Mesenchymal stem cell (in vitro differentiated cells and primary cell): Measurements from ENCODE around the gene TUBA8.

ENCODE experiments used
- DNase-seq: peaks from one replicate; pipeline ENCODE4 v3.0.0-alpha.2; 2013
- H2AFZ ChIP-seq: one replicate; pipeline ENCODE4 v1.6.1; 2013; ENCODE audit warnings: low read depth, mild to moderate bottlenecking, control low read depth, inconsistent platforms, low read length, moderate library complexity
- H2AK5ac ChIP-seq: 2 replicates; pipeline ENCODE4 v1.6.1; 2013; ENCODE audit warnings: low read length, moderate library complexity, mild to moderate bottlenecking, inconsistent platforms; ENCODE audit not compliant: severe bottlenecking
- H2BK120ac ChIP-seq: one replicate; pipeline ENCODE4 v1.6.1; 2013; ENCODE audit warnings: low read depth, mild to moderate bottlenecking, inconsistent platforms, low read length, moderate library complexity
- H2BK12ac ChIP-seq, 2 experiments: one replicate each; pipeline ENCODE4 v1.6.1; 2013; ENCODE audit warnings: inconsistent platforms in 2 of 2, low read length in 2 of 2, mild to moderate bottlenecking in 2 of 2, moderate library complexity in 2 of 2, control low read depth in 1 of 2
- H2BK15ac ChIP-seq: one replicate; pipeline ENCODE4 v1.6.1; 2013; ENCODE audit warnings: mild to moderate bottlenecking, low read depth, inconsistent platforms; ENCODE audit not compliant: poor library complexity, severe bottlenecking
- H2BK5ac ChIP-seq: 2 replicates; pipeline ENCODE4 v1.6.1; 2013; ENCODE audit warnings: low read depth, mild to moderate bottlenecking, low read length, control low read depth, inconsistent platforms; ENCODE audit not compliant: poor library complexity, severe bottlenecking
- H3K14ac ChIP-seq, 2 experiments: one replicate each; pipeline ENCODE4 v1.6.1; 2013; ENCODE audit warnings: inconsistent platforms in 2 of 2, low read length in 2 of 2, control low read depth in 1 of 2, mild to moderate bottlenecking in 1 of 2, moderate library complexity in 1 of 2
- H3K18ac ChIP-seq, 2 experiments: one replicate each; pipeline ENCODE4 v1.6.1; 2013; ENCODE audit warnings: inconsistent platforms in 2 of 2, low read length in 2 of 2, control low read depth in 1 of 2, low read depth in 1 of 2, mild to moderate bottlenecking in 1 of 2
- H3K23ac ChIP-seq, 2 experiments: one replicate each; pipeline ENCODE4 v1.6.1; 2013; ENCODE audit warnings: inconsistent platforms in 2 of 2, low read length in 2 of 2, mild to moderate bottlenecking in 2 of 2, moderate library complexity in 2 of 2, control low read depth in 1 of 2
- H3K27ac ChIP-seq: 2 replicates; pipeline ENCODE4 v1.5.1; 2013; ENCODE audit warnings: mild to moderate bottlenecking, moderate library complexity, low read length, control low read depth, inconsistent platforms; ENCODE audit not compliant: poor library complexity, severe bottlenecking
- H3K27me3 ChIP-seq, 2 experiments: 2 replicates each; pipeline versions ENCODE4 v1.6.1 to v1.7.0; 2013; ENCODE audit warnings: low read length in 2 of 2, mild to moderate bottlenecking in 2 of 2, moderate library complexity in 2 of 2, control low read depth in 1 of 2, inconsistent platforms in 1 of 2; ENCODE audit not compliant: control insufficient read depth in 1 of 2, insufficient read depth in 1 of 2
- H3K36me3 ChIP-seq, 2 experiments: 2 replicates each; pipeline versions ENCODE4 v1.6.1 to v1.7.0; 2013; ENCODE audit warnings: low read length in 2 of 2, control low read depth in 1 of 2, inconsistent platforms in 1 of 2, low read depth in 1 of 2, mild to moderate bottlenecking in 1 of 2; ENCODE audit not compliant: insufficient read depth in 2 of 2, control insufficient read depth in 1 of 2
- H3K4ac ChIP-seq, 2 experiments: one replicate each; pipeline ENCODE4 v1.6.1; 2013; ENCODE audit warnings: inconsistent platforms in 2 of 2, low read length in 2 of 2, mild to moderate bottlenecking in 2 of 2, moderate library complexity in 2 of 2, control low read depth in 1 of 2, low read depth in 1 of 2
- H3K4me1 ChIP-seq: 2 replicates; pipeline ENCODE4 v1.6.1; 2013; ENCODE audit warnings: low read depth, low read length, control low read depth; ENCODE audit not compliant: control insufficient read depth, insufficient read depth
- H3K4me2 ChIP-seq: 2 replicates; pipeline ENCODE4 v1.6.1; 2013; ENCODE audit warnings: low read length, mild to moderate bottlenecking, inconsistent platforms; ENCODE audit not compliant: poor library complexity, severe bottlenecking
- H3K4me3 ChIP-seq, 2 experiments: 2 replicates each; pipeline versions ENCODE4 v1.5.1 to v1.7.0; 2013; ENCODE audit warnings: low read length in 2 of 2, mild to moderate bottlenecking in 2 of 2, control low read depth in 1 of 2, low read depth in 1 of 2; ENCODE audit not compliant: insufficient read depth in 1 of 2
- H3K79me1 ChIP-seq: replicated peaks from 2 replicates; pipeline ENCODE4 v1.6.1; 2013; ENCODE audit warnings: mild to moderate bottlenecking, control low read depth, low read length, inconsistent platforms; ENCODE audit not compliant: poor library complexity, severe bottlenecking
- H3K9ac ChIP-seq: 2 replicates; pipeline ENCODE4 v1.7.0; 2013; ENCODE audit warnings: mild to moderate bottlenecking, low read length, moderate library complexity
- H3K9me3 ChIP-seq: 2 replicates; pipeline ENCODE4 v1.7.0; 2013; ENCODE audit warnings: mild to moderate bottlenecking, low read length; ENCODE audit not compliant: control insufficient read depth
- H4K8ac ChIP-seq: one replicate; pipeline ENCODE4 v1.6.1; 2013; ENCODE audit warnings: inconsistent platforms, mild to moderate bottlenecking, low read length, moderate library complexity
- H4K91ac ChIP-seq: one replicate; pipeline ENCODE4 v1.6.1; 2013; ENCODE audit warnings: mild to moderate bottlenecking, low read length, inconsistent platforms
- WGBS: methylation state at CpG from one replicate; pipeline ENCODE4 v1.1.7; 2013; ENCODE audit warnings: mixed read lengths; 5-methylcytosine and 5-hydroxymethylcytosine counted together

The TUBA8 gene

DNA sequence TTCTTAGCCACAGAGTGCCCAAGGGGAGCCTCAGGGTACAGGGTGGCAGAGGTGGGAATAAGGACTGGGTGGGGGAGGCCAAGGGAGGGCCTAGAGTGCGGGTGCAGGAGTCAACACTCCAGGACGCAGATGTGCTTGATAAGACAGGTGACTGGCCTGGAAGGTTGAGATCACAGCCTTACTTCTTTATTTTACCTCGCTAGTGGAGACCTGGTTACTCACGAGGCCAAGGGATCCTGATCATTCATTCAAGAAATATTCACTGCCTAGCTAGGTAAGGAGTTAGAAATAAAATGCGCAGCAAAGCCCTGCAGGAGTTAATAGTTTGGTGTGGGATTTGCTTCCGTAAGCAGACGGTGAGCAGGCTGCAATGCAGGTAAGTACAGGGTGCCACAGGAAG is 46.0 kb upstream of the TUBA8 start:
- Histone ChIP-seq H2BK15ac (no peak overlapping the region), H2AK5ac (peak overlapping the region; percentile 84), H3K23ac (no peak overlapping the region), H3K9me3 (no peaks in the 10 kb centered on the region), H2BK12ac (no peak overlapping the region), H4K8ac (no peak overlapping the region), H3K79me1 (no peaks in the 10 kb centered on the region), H3K27ac (peak overlapping the region; percentile 71), H3K36me3 (no peaks in the 10 kb centered on the region), H3K4me3 (no peak overlapping the region), H3K9ac (no peak overlapping the region), H2BK5ac (no peak overlapping the region), H3K18ac (no peak overlapping the region), H4K91ac (no peak overlapping the region), H3K4ac (no peak overlapping the region), H3K14ac (no peak overlapping the region), H3K27me3 (no peaks in the 10 kb centered on the region), H2AFZ (no peak overlapping the region), H3K4me2 (no peak overlapping the region), H3K4me1 (peaks cover 53% of the 10 kb centered on the region), H2BK120ac (no peak overlapping the region)
- DNase-seq, result no peak
- WGBS, result 89% methylated on average over 7 of the region's 7 CpGs

DNA sequence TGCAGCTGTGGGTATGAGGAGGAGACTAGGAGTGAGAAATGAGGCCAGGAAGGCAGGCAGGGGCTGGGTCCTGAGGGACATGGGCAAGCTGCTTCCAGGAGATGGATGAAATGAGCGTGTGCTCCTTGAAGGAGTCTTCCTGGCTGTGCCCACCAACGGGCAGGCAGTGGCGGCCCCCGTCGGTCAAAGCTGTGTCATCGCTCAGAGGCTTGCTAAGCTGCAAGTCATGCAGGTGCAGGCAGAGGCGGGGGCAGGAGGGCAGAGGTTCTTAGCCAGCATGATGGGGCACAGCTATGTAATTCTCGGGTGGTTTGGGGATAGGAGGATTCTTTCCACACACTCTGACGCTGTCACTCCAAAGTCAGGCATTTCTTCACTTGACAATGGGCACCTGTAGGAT is 45.4 kb upstream of the TUBA8 start:
- peak overlapping the region; percentile 71 for H3K27ac ChIP-seq
- no peak overlapping the region for H3K23ac ChIP-seq
- H2BK5ac ChIP-seq, result no peak overlapping the region
- no peak overlapping the region for H3K4me3 ChIP-seq
- 78% methylated on average over 9 of the region's 9 CpGs for WGBS
- no peak overlapping the region for H2BK12ac ChIP-seq
- no peak overlapping the region for H3K14ac ChIP-seq
- no peak for DNase-seq
- no peaks in the 10 kb centered on the region for H3K79me1 ChIP-seq
- H2BK120ac ChIP-seq, result no peak overlapping the region
- H3K9ac ChIP-seq, result no peak overlapping the region
- no peaks in the 10 kb centered on the region for H3K9me3 ChIP-seq
- H2AK5ac ChIP-seq, result peak overlapping the region; percentile 72
- no peak overlapping the region for H2BK15ac ChIP-seq
- no peak overlapping the region for H3K18ac ChIP-seq
- H4K8ac ChIP-seq, result no peak overlapping the region
- H2AFZ ChIP-seq, result no peak overlapping the region
- no peak overlapping the region for H3K4ac ChIP-seq
- H3K4me1 ChIP-seq, result peaks cover 52% of the 10 kb centered on the region
- H3K36me3 ChIP-seq, result no peaks in the 10 kb centered on the region
- H3K27me3 ChIP-seq, result no peaks in the 10 kb centered on the region
- no peak overlapping the region for H4K91ac ChIP-seq
- no peak overlapping the region for H3K4me2 ChIP-seq

DNA sequence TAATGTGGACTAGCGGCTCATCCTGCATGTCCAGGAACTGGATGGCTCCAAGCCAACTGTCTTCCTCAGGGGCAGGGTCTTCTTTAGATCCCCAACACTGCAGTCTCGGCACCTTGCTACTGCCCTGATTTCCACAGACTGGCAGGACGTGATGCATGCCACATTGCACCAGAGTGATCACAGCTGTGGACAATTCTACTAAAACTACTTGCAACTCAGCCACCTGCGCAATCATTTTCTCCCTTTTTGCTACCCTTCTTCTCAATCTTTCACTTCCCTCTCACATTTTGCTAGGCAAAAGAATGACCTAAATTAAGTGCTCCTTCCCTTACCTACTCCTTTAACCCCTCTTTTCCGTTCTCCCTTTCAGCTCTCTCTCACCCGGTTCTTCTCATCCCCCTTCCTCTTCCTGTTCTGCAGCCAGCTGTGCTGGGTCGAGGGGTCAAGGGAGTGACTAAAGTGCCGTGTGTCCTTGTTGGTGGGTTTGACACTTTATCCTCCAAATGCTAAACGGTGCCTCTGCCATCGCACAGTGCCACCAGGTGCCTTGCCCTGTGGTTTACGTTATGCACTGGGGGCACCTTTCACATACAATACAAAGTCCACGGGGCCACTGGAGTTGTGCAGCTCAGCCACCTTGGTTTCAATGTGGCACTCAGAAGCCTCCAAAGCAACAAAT is 44.3 kb upstream of the TUBA8 start:
- H2BK15ac ChIP-seq, result no peak overlapping the region
- no peak overlapping the region for H3K4me2 ChIP-seq
- H4K8ac ChIP-seq, result no peak overlapping the region
- H3K9me3 ChIP-seq, result no peaks in the 10 kb centered on the region
- H3K4ac ChIP-seq, result no peak overlapping the region
- H3K27ac ChIP-seq, result no peak overlapping the region
- H2AK5ac ChIP-seq, result peak overlapping the region; percentile 6
- peak overlapping the region in 1 of 2 experiments; percentile 55 for H3K14ac ChIP-seq
- no peak overlapping the region for H3K23ac ChIP-seq
- H2BK120ac ChIP-seq, result no peak overlapping the region
- DNase-seq, result no peak
- WGBS, result 62% methylated on average over 12 of the region's 12 CpGs
- H3K27me3 ChIP-seq, result no peaks in the 10 kb centered on the region
- no peak overlapping the region for H2BK5ac ChIP-seq
- H3K4me3 ChIP-seq, result no peak overlapping the region
- H3K79me1 ChIP-seq, result no peaks in the 10 kb centered on the region
- peaks cover 48% of the 10 kb centered on the region for H3K4me1 ChIP-seq
- H3K9ac ChIP-seq, result no peak overlapping the region
- H3K36me3 ChIP-seq, result no peaks in the 10 kb centered on the region
- no peak overlapping the region for H2BK12ac ChIP-seq
- H2AFZ ChIP-seq, result no peak overlapping the region
- no peak overlapping the region for H4K91ac ChIP-seq
- H3K18ac ChIP-seq, result no peak overlapping the region

DNA sequence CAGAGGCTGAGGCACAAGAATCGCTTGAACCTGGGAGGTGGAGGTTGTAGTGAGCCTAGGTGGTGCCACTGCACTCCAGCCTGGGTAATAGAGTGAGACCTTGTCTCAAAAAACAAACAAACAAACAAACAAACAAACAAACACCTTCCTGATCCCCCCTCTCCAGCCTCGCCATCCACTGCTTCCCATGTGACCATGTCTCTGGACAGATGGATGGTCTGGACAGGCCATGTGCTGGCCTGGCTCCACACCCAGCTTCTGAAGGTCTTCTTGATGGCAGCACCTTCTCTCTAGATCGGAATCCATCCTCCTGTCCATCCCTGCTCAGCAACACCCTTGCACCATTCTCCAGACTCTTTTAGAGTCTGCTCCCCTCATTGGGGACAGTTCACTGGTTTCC is 43.5 kb upstream of the TUBA8 start:
- H3K4ac ChIP-seq, result no peak overlapping the region
- 95% methylated on average over 3 of the region's 3 CpGs for WGBS
- no peak overlapping the region for H2AFZ ChIP-seq

More for the DNA sequence above, 43.5 kb upstream of the TUBA8 start:
- Histone ChIP-seq H3K4me1 (peaks cover 44% of the 10 kb centered on the region), H3K18ac (no peak overlapping the region), H3K36me3 (no peaks in the 10 kb centered on the region), H4K91ac (no peak overlapping the region), H2AK5ac (peak overlapping the region; percentile 90), H3K9me3 (no peaks in the 10 kb centered on the region), H3K4me2 (no peak overlapping the region), H2BK5ac (no peak overlapping the region), H2BK15ac (no peak overlapping the region), H3K27me3 (peaks cover 0 to under 1% of the 10 kb centered on the region in 2 experiments), H4K8ac (no peak overlapping the region), H3K23ac (no peak overlapping the region), H2BK12ac (no peak overlapping the region), H3K14ac (no peak overlapping the region), H3K27ac (peak overlapping the region; percentile 77), H3K4me3 (no peak overlapping the region), H2BK120ac (no peak overlapping the region), H3K9ac (no peak overlapping the region), H3K79me1 (no peaks in the 10 kb centered on the region)
- DNase-seq, result no peak
